ENCODE results near the gene NR2C1.
A peak's percentile ranks its signal among the peaks of the same experiment; 100 is the strongest.
"Not testable (repeated sequence)": the region's sequence is repeated elsewhere in the genome, so short reads cannot be mapped to it uniquely, and the experiment has no call there.

The NR2C1 gene

GRCh38 chr12:95072900-95073697 is at the start of gene NR2C1:
TSS of gene NR2C1 (minus strand) at chr12:95073618. CDS start at chr12:95067384, 6,234 bp downstream.
- DNase-seq, result peak; percentile 89

GRCh38 chr12:95118788-95119179 is 45.4 kb upstream of the NR2C1 start:
- no peak for DNase-seq

GRCh38 chr12:95118138-95118787 is 44.8 kb upstream of the NR2C1 start:
- DNase-seq, result no peak

- peak; percentile 61 for DNase-seq
Observed at GRCh38 chr12:95117178-95117599, 43.8 kb upstream of the NR2C1 start.

- no peak for DNase-seq
Observed at GRCh38 chr12:95116773-95117172, 43.4 kb upstream of the NR2C1 start.

GRCh38 chr12:95116341-95116740 is 42.9 kb upstream of the NR2C1 start:
- DNase-seq, result no peak

GRCh38 chr12:95115641-95116040 is 42.2 kb upstream of the NR2C1 start:
- no peak for DNase-seq

- no peak for DNase-seq
Observed at GRCh38 chr12:95114766-95115405, 41.5 kb upstream of the NR2C1 start.

- no peak for DNase-seq
Observed at GRCh38 chr12:95107362-95107761, 33.9 kb upstream of the NR2C1 start.

GRCh38 chr12:95105540-95105939 is 32.1 kb upstream of the NR2C1 start:
- DNase-seq, result no peak

GRCh38 chr12:95104919-95105452 is 31.6 kb upstream of the NR2C1 start:
- DNase-seq, result no peak

- DNase-seq, result no peak
Observed at GRCh38 chr12:95102916-95103671, 29.7 kb upstream of the NR2C1 start.

GRCh38 chr12:95101957-95102356 is 28.5 kb upstream of the NR2C1 start:
- not testable (repeated sequence) for DNase-seq

- no peak for DNase-seq
Observed at GRCh38 chr12:95100264-95101190, 27.1 kb upstream of the NR2C1 start.

GRCh38 chr12:95099270-95099790 is 25.9 kb upstream of the NR2C1 start:
- no peak for DNase-seq

- no peak for DNase-seq
Observed at GRCh38 chr12:95096852-95097251, 23.4 kb upstream of the NR2C1 start.

GRCh38 chr12:95096378-95096777 is 23.0 kb upstream of the NR2C1 start:
- DNase-seq, result no peak

GRCh38 chr12:95095866-95096265 is 22.4 kb upstream of the NR2C1 start:
- DNase-seq, result not testable (repeated sequence)

- DNase-seq, result no peak
Observed at GRCh38 chr12:95089462-95089861, 16.0 kb upstream of the NR2C1 start.

GRCh38 chr12:95088379-95088778 is 15.0 kb upstream of the NR2C1 start:
- DNase-seq, result no peak

GRCh38 chr12:95085612-95086011 is 12.2 kb upstream of the NR2C1 start:
- no peak for DNase-seq
